SK-N-SH (cell line): ENCODE measurements around the gene USP51. TPM values are rescaled to one million over a fixed set of nuclear protein-coding genes. Genes with fewer than 3 reads are reported as not detected.

Source experiments
- CTCF ChIA-PET: fragments of 300-600, 350-600 bp; formaldehyde crosslinking; extraction: SDS; loops from one replicate; lab custom pipeline; 2021; lab: Yijun Ruan, JAX
- POLR2A ChIA-PET: fragments of 350-600 bp; sonication (Branson Sonifier 250); formaldehyde crosslinking; extraction: SDS; loops from one replicate; lab custom pipeline; 2020; ENCODE audit warnings: antibody characterized with exemption, inconsistent platforms; lab: Yijun Ruan, JAX
- DNase-seq: peaks from one replicate; pipeline ENCODE4 v3.0.0; 2012
- H2AFZ ChIP-seq: fragments of 200-600 bp; sonication (generic); 2 replicates; pipeline ENCODE4 v1.8.1; 2016; ENCODE audit warnings: antibody characterized with exemption, mild to moderate bottlenecking, low read depth
- H3F3A ChIP-seq: fragments of 200-600 bp; sonication (generic); replicated peaks from 2 replicates; pipeline ENCODE3; 2016; ENCODE audit warnings: antibody characterized with exemption, mild to moderate bottlenecking; ENCODE audit not compliant: insufficient read depth
- H3K27ac ChIP-seq, 2 experiments: fragments of 200-500 bp in 1 of 2; fragments of 200-600 bp in 1 of 2; sonication (Bioruptor generic) in 1 of 2; sonication (generic), shearing (Covaris generic) in 1 of 2; 2 replicates each; pipeline versions ENCODE4 v1.5.1 to v1.6.1; 2014 to 2016; ENCODE audit warnings: low read depth in 2 of 2, inconsistent platforms in 1 of 2, low read length in 1 of 2, mild to moderate bottlenecking in 1 of 2, mixed read lengths in 1 of 2
- H3K27me3 ChIP-seq: fragments of 200-600 bp; sonication (generic), shearing (Covaris generic); 2 replicates; pipeline ENCODE4 v1.6.1; 2016; ENCODE audit warnings: mixed run types; ENCODE audit not compliant: insufficient read depth
- H3K36me3 ChIP-seq, 2 experiments: fragments of 200-500 bp in 1 of 2; fragments of 200-600 bp in 1 of 2; sonication (Bioruptor generic) in 1 of 2; sonication (generic) in 1 of 2; replicated peaks in 1 of 2; 2 replicates each; pipeline versions ENCODE3 to v1.5.1; 2014 to 2016; ENCODE audit warnings: low read length in 1 of 2, mild to moderate bottlenecking in 1 of 2; ENCODE audit not compliant: insufficient read depth in 2 of 2, control insufficient read depth in 1 of 2
- H3K4me1 ChIP-seq, 2 experiments: fragments of 200-500 bp in 1 of 2; fragments of 200-600 bp in 1 of 2; sonication (Bioruptor generic) in 1 of 2; sonication (generic), shearing (Covaris generic) in 1 of 2; 2 replicates each; pipeline versions ENCODE4 v1.5.1 to v1.6.1; 2014 to 2016; ENCODE audit warnings: low read depth in 1 of 2, low read length in 1 of 2, mixed run types in 1 of 2; ENCODE audit not compliant: insufficient read depth in 2 of 2, control insufficient read depth in 1 of 2
- H3K4me2 ChIP-seq: fragments of 200-600 bp; sonication (generic), shearing (Covaris generic); 2 replicates; pipeline ENCODE4 v1.6.1; 2017; ENCODE audit warnings: mixed run types
- H3K4me3 ChIP-seq, 2 experiments: fragments of 200-500 bp in 1 of 2; fragments of 200-600 bp in 1 of 2; sonication (Bioruptor generic) in 1 of 2; sonication (generic), shearing (Covaris generic) in 1 of 2; 2 replicates each; pipeline versions ENCODE4 v1.5.1 to v1.8.1; 2014 to 2016; ENCODE audit warnings: low read depth in 2 of 2, inconsistent platforms in 1 of 2, low read length in 1 of 2, mild to moderate bottlenecking in 1 of 2, mixed read lengths in 1 of 2, moderate library complexity in 1 of 2
- H3K79me2 ChIP-seq: fragments of 200-600 bp; sonication (generic); 2 replicates; pipeline ENCODE4 v1.8.1; 2017; ENCODE audit warnings: mild to moderate bottlenecking; ENCODE audit not compliant: insufficient read depth
- H3K9ac ChIP-seq: fragments of 200-600 bp; sonication (generic); 2 replicates; pipeline ENCODE4 v1.6.1; 2017; ENCODE audit warnings: mixed run types
- H3K9me2 ChIP-seq: fragments of 200-600 bp; sonication (generic); 2 replicates; pipeline ENCODE4 v1.6.1; 2017; ENCODE audit warnings: mixed run types
- H3K9me3 ChIP-seq: fragments of 200-600 bp; sonication (generic); 2 replicates; pipeline ENCODE4 v1.6.1; 2017; ENCODE audit warnings: mixed run types, mild to moderate bottlenecking, moderate library complexity
- H4K20me1 ChIP-seq: fragments of 200-600 bp; sonication (generic); 2 replicates; pipeline ENCODE4 v1.6.1; 2017; ENCODE audit warnings: mild to moderate bottlenecking, mixed run types; ENCODE audit not compliant: insufficient read depth
- CHD2 ChIP-seq: fragments of 150-350 bp; IDR thresholded peaks from 2 replicates; pipeline ENCODE4 v1.6.1; 2018; ENCODE audit warnings: low read length; ENCODE audit not compliant: partially characterized antibody
- ELF1 ChIP-seq: IDR thresholded peaks from 2 replicates; pipeline ENCODE4 v1.4.0; 2012
- EZH2phosphoT487 ChIP-seq: fragments of 200-600 bp; sonication (generic); IDR thresholded peaks from 2 replicates; pipeline ENCODE4 v1.6.1; 2017; ENCODE audit warnings: low read depth, mixed run types, mild to moderate bottlenecking, antibody characterized with exemption, moderate library complexity, borderline replicate concordance
- GABPA ChIP-seq: IDR thresholded peaks from 2 replicates; pipeline ENCODE4 v1.4.0; 2012; ENCODE audit warnings: low read depth, mild to moderate bottlenecking
- GATA2 ChIP-seq: sonication (generic); formaldehyde crosslinking; IDR thresholded peaks from 2 replicates; pipeline ENCODE4 v1.5.0; 2020; ENCODE audit warnings: mild to moderate bottlenecking, missing genetic modification reagents
- JUND ChIP-seq: IDR thresholded peaks from 2 replicates; pipeline ENCODE4 v1.4.0; 2012
- MEF2A ChIP-seq: IDR thresholded peaks from 2 replicates; pipeline ENCODE4 v1.4.0; 2012; ENCODE audit warnings: low read depth, borderline replicate concordance
- MXI1 ChIP-seq: IDR thresholded peaks from 2 replicates; pipeline ENCODE4 v1.6.1; 2012; ENCODE audit warnings: mild to moderate bottlenecking, low read depth, low read length, improper control_type of control experiment
- NRF1 ChIP-seq: IDR thresholded peaks from 2 replicates; pipeline ENCODE4 v1.6.1; 2012; ENCODE audit warnings: low read depth, mild to moderate bottlenecking, low read length
- POLR2AphosphoS5 ChIP-seq: IDR thresholded peaks from 2 replicates; pipeline ENCODE4 v1.6.1; 2012; ENCODE audit warnings: low read depth, low read length
- RAD21 ChIP-seq: IDR thresholded peaks from 2 replicates; pipeline ENCODE4 v1.6.1; 2012; ENCODE audit warnings: mild to moderate bottlenecking, low read length
- SIN3A ChIP-seq: IDR thresholded peaks from 2 replicates; pipeline ENCODE4 v1.6.1; 2012; ENCODE audit warnings: low read depth, mild to moderate bottlenecking, low read length, moderate library complexity, borderline replicate concordance
- WGBS: methylation state at CpG from one replicate; pipeline ENCODE4 v1.1.6; 2017; ENCODE audit warnings: low lambda C conversion rate; 5-methylcytosine and 5-hydroxymethylcytosine counted together
- polyA plus RNA-seq, 3 experiments: library from polyadenylated mRNA; depleted of rRNA; stranded (reverse); fragments of >200 nt; gene quantifications; 2 replicates each; pipeline ENCODE4 v1.2.3, GENCODE V29; 2012

Gene USP51
- polyA plus RNA-seq, 1 of the 3 experiments (the other 2 are of a cell fraction): 0.36 TPM

- ChIA-PET POLR2A (no interaction called here), CTCF (interaction anchor here (0.9 kb wide), 1 partner anchor 36 kb away, joined by 4 read pairs; no protein-coding TSS in a partner anchor)
- Histone ChIP-seq H2AFZ (peak overlapping the region; percentile 88; the same call in 1 of the 2 replicates), H4K20me1 (no peaks in the 10 kb centered on the region), H3K4me3 (peak overlapping the region; percentile 65 to 75), H3K79me2 (no peaks in the 10 kb centered on the region), H3K9me2 (no peaks in the 10 kb centered on the region), H3F3A (no peaks in the 10 kb centered on the region), H3K27me3 (no peaks in the 10 kb centered on the region), H3K27ac (peak overlapping the region in 1 of 2 experiments; percentile 72; a peak in 1 of 4 replicates), H3K4me2 (peak overlapping the region; percentile 74), H3K9ac (peak overlapping the region; percentile 74), H3K4me1 (no peaks in the 10 kb centered on the region), H3K9me3 (no peaks in the 10 kb centered on the region), H3K36me3 (no peaks in the 10 kb centered on the region)
- peak; percentile 10 for DNase-seq
- TF ChIP-seq MXI1 (peak; percentile 25; the same call in 1 of the 2 replicates), MEF2A (no peak), JUND (no peak)
- 8% methylated on average over 9 of the region's 9 CpGs for WGBS
These were observed 36.9 kb downstream of the USP51 start for GRCh38 chrX:55452833-55453124.

GRCh38 chrX:55451990-55452832 is 37.4 kb downstream of the USP51 start, which contains the start of gene MAGEH1:
TSS of gene MAGEH1 (plus strand) at chrX:55452127. CDS start at chrX:55452375, 248 bp downstream.
- no peaks in the 10 kb centered on the region for H3K79me2 ChIP-seq
- POLR2A ChIA-PET: interaction anchor here (0.5 to 1.2 kb wide), 2 partner anchors 36 to 812 kb away, joined by 4 to 6 read pairs; no protein-coding TSS in a partner anchor
- H2AFZ ChIP-seq: peak within 1 kb of the TSS; percentile 88
- peak within 1 kb of the TSS; percentile 74 for H3K4me2 ChIP-seq
- H3K4me3 ChIP-seq: peak within 1 kb of the TSS; percentile 65 to 75
- WGBS: 13% methylated on average over 34 of the region's 43 CpGs
- no peaks in the 10 kb centered on the region for H3K36me3 ChIP-seq
- H3F3A ChIP-seq: no peaks in the 10 kb centered on the region
- no peaks in the 10 kb centered on the region for H4K20me1 ChIP-seq
- H3K4me1 ChIP-seq: no peaks in the 10 kb centered on the region
- DNase-seq: peak; percentile 74
- CTCF ChIA-PET: interaction anchor here (0.8 to 1.0 kb wide), 3 partner anchors 37 to 265 kb away, joined by 3 to 4 read pairs (median 3); partner anchors contain the start of gene RRAGB
- TF ChIP-seq ELF1 (peak; percentile 57; the same call in 1 of the 2 replicates), GATA2 (no peak), NRF1 (peak; percentile 47), CHD2 (peak; percentile 80), POLR2AphosphoS5 (peak; percentile 26; the same call in 1 of the 2 replicates), MXI1 (peak; percentile 74), RAD21 (no peak), GABPA (peak; percentile 79), EZH2phosphoT487 (no peak), SIN3A (no peak)
- TF ChIP-seq, all 33 proteins: peak for 6
- H3K9ac ChIP-seq: peak within 1 kb of the TSS; percentile 74
- no peaks in the 10 kb centered on the region for H3K27me3 ChIP-seq
- H3K9me2 ChIP-seq: no peaks in the 10 kb centered on the region
- H3K9me3 ChIP-seq: no peaks in the 10 kb centered on the region
- peak within 1 kb of the TSS; percentile 69 to 72; a peak in 3 of 4 replicates for H3K27ac ChIP-seq
